Mucosa of rectum (tissue), 2 donors: Measurements from ENCODE around the gene TMIGD3.

Experiments used
- H3K27ac ChIP-seq, 2 donors: one replicate each; pipeline ENCODE4 v1.7.0; 2013; ENCODE audit warnings: inconsistent platforms in 2 of 2, low read depth in 2 of 2, low read length in 2 of 2
- H3K27me3 ChIP-seq, 2 donors: one replicate each; pipeline ENCODE4 v1.7.0; 2013; ENCODE audit warnings: low read length in 2 of 2; ENCODE audit not compliant: control insufficient read depth in 2 of 2, insufficient read depth in 2 of 2
- H3K36me3 ChIP-seq, 2 donors: one replicate each; pipeline ENCODE4 v1.7.0; 2013; ENCODE audit warnings: low read length in 2 of 2; ENCODE audit not compliant: control insufficient read depth in 2 of 2, insufficient read depth in 2 of 2
- H3K4me1 ChIP-seq, 2 donors: one replicate each; pipeline ENCODE4 v1.7.0; 2013; ENCODE audit warnings: low read length in 2 of 2, mild to moderate bottlenecking in 1 of 2; ENCODE audit not compliant: control insufficient read depth in 2 of 2, insufficient read depth in 2 of 2
- H3K4me3 ChIP-seq, 2 donors: one replicate each; pipeline ENCODE4 v1.7.0; 2013; ENCODE audit warnings: low read length in 2 of 2
- H3K9ac ChIP-seq, 2 donors: one replicate each; pipeline ENCODE4 v1.7.0; 2013; ENCODE audit warnings: low read length in 2 of 2, low read depth in 1 of 2, mild to moderate bottlenecking in 1 of 2
- H3K9me3 ChIP-seq, 2 donors: one replicate each; pipeline ENCODE4 v1.7.0; 2013; ENCODE audit warnings: low read length in 2 of 2; ENCODE audit not compliant: control insufficient read depth in 2 of 2
- donor health status: healthy.
- donor health status: Normal muscosa, but diverticular disease.

The TMIGD3 gene

DNA sequence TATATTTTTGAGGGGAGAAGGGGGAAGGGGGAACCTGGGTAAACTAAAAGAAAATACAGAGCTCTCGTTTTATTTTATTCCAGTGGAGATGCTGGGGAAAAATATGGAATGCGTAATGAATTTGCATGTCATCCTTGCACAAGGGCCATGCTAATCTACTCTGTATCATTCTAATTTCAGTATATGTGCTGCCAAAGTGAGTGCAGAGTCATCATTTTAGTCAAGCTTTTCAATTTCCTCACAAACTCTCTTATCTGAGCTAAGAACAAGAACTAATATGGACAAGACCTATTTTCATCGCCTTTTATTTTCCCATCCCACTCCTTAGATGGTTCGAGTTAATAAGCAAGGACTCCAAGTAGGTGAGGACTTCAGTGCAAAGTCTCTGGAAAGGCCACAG, 13.2 kb downstream of the TMIGD3 start:
- H3K27ac ChIP-seq, result peak overlapping the region; percentile 24 to 48
- H3K9ac ChIP-seq, result no peak overlapping the region
- no peak overlapping the region for H3K4me3 ChIP-seq

DNA sequence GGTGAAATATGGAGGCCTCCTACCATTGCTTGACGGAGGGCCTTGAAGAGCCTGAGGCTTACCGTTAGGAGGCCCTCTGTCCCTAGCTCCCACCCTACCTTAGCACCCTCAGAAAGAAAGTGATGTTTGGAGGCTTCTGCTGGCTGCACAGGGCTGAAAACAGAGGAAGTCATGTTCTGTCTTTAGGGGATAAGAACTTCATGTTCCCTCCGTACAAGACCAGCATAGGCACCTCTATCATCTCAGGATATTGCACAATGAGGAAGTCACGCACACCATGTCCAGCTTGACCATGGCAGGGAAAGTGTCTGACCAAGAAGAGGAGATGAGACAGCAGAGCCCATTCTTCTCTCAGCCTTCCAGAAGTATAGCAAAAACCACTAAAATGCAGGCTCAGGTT, 13.8 kb downstream of the TMIGD3 start:
- H3K27ac ChIP-seq, result peak overlapping the region; percentile 48 to 51
- no peaks in the 10 kb centered on the region for H3K4me1 ChIP-seq
- H3K9ac ChIP-seq, result no peak overlapping the region
- H3K27me3 ChIP-seq, result no peaks in the 10 kb centered on the region
- no peaks in the 10 kb centered on the region for H3K36me3 ChIP-seq
- no peaks in the 10 kb centered on the region for H3K9me3 ChIP-seq
- H3K4me3 ChIP-seq, result no peak overlapping the region

More for the DNA sequence above, 13.2 kb downstream of the TMIGD3 start:
- Histone ChIP-seq H3K4me1 (no peaks in the 10 kb centered on the region), H3K9me3 (no peaks in the 10 kb centered on the region), H3K27me3 (no peaks in the 10 kb centered on the region), H3K36me3 (no peaks in the 10 kb centered on the region)

DNA sequence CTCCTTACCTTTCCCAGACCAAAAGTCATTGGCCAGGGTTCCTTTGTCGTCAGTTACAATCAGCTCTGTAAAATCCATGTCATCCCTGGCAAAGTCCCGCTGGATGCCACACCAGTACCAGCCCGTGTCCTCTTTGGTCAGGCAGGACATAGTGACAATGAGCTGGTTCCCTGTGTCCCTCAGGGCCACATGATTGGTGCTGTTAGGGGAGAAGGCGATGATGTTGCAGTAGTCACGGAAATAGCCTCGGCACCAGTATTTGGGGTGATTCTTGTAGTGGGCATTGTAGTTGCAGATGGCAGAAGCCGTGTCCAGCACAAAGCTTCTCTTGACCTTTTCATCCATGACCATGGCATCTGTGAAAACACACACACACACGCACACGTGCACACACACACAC, 14.8 kb downstream of the TMIGD3 start:
- Histone ChIP-seq H3K9ac (no peak overlapping the region), H3K36me3 (no peaks in the 10 kb centered on the region), H3K4me1 (no peaks in the 10 kb centered on the region), H3K27me3 (no peaks in the 10 kb centered on the region), H3K27ac (peak overlapping the region in 1 of 2 donors; percentile 24), H3K4me3 (no peak overlapping the region), H3K9me3 (no peaks in the 10 kb centered on the region)

DNA sequence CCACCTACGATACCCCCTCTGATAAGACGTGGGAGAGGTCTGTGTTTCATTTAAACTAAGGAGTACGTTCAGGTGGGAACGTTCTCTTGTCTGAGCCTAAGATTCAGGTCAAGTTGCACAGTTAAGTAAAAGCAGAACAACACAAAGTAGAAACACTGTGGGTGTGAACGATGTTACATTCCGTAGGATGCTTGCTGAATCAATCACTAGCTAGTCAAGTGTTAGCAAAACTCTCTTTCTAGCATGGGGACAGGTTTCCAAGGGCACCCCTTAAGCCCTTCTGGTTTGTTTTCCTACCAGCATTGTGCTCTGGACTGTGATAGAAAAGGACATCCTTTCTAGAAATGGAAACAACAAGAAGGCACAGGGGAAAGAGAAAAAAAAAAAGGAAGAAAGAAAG, 16.3 kb downstream of the TMIGD3 start:
- Histone ChIP-seq H3K4me1 (no peaks in the 10 kb centered on the region), H3K9ac (no peak overlapping the region), H3K4me3 (no peak overlapping the region), H3K9me3 (no peaks in the 10 kb centered on the region), H3K27ac (no peak overlapping the region), H3K27me3 (no peaks in the 10 kb centered on the region), H3K36me3 (no peaks in the 10 kb centered on the region)

DNA sequence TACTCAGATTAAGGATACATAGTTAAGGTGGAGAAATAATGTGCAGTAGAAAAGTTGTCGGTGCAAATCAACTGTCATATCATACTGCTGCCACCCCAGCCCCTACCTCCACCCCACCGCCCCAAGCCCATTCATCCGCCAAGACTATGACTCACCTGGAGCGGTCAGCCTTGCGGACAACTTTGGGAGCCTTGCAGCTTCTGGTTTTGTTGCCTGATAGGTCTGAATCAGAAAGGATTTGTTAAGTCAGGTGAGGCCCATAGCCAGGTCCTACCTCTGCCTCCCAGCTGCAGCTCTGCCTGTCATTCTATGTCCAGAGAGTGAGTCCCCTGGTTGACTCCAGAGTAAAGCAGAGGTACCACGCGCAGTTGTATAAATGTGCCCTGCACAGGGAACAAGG, 17.0 kb downstream of the TMIGD3 start:
- Histone ChIP-seq H3K9me3 (no peaks in the 10 kb centered on the region), H3K36me3 (no peaks in the 10 kb centered on the region), H3K9ac (no peak overlapping the region), H3K4me1 (no peaks in the 10 kb centered on the region), H3K27ac (no peak overlapping the region), H3K4me3 (no peak overlapping the region), H3K27me3 (no peaks in the 10 kb centered on the region)

DNA sequence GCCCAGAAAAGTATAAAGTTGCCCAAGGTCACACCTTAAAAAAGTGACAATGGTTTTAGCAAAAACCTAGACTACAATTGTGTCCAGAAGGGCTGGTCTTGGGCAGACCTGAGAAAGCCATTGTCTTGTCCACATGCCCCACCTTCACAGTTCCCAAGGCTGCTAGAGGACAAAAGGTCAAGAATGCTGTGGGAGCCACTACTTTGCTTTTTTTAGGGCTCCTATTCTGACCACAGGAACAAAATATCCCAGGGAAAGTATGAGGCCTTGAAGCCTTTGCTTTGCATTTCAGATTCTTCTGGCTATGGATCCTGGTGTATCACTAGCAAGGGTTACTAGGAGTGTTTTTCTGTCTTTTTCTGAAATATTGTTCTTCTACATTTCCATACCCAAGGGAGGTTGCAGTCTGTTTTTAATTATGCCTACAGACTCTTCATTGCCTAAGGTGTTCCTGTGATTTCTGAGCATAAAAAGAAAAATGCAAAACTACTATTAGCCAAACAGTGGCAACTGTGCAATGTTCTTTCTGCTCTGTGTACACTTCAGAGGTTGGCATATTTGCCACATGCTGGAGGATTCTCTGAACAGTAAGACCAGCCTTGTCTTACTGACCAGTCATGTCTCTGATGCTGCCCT, 18.9 kb downstream of the TMIGD3 start:
- H3K36me3 ChIP-seq, result no peaks in the 10 kb centered on the region
- H3K27ac ChIP-seq, result no peak overlapping the region
- H3K27me3 ChIP-seq, result no peaks in the 10 kb centered on the region
- no peaks in the 10 kb centered on the region for H3K4me1 ChIP-seq
- H3K9me3 ChIP-seq, result no peaks in the 10 kb centered on the region
- no peak overlapping the region for H3K9ac ChIP-seq
- no peak overlapping the region for H3K4me3 ChIP-seq

DNA sequence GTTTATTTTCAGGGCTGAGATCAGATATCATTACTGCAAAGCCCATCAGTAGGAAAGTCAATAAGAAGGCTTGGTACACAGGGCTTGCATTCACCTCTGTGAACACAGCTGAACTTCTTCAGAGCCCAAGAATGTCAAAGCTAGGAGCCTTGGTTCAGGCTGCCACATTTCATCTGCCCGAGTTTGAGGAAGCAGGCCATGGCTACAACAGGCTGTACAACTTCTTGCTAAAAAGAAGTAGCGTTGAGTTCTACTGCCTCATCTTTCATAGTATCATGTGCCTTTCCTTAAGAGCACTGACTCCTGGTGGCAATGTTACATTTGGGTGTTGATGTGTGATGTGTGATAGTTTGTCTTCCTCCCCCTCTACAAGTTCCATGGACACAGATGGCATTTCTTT, 19.6 kb downstream of the TMIGD3 start:
- Histone ChIP-seq H3K27me3 (no peaks in the 10 kb centered on the region), H3K4me3 (no peak overlapping the region), H3K4me1 (no peaks in the 10 kb centered on the region), H3K36me3 (no peaks in the 10 kb centered on the region), H3K27ac (no peak overlapping the region), H3K9me3 (no peaks in the 10 kb centered on the region), H3K9ac (no peak overlapping the region)

DNA sequence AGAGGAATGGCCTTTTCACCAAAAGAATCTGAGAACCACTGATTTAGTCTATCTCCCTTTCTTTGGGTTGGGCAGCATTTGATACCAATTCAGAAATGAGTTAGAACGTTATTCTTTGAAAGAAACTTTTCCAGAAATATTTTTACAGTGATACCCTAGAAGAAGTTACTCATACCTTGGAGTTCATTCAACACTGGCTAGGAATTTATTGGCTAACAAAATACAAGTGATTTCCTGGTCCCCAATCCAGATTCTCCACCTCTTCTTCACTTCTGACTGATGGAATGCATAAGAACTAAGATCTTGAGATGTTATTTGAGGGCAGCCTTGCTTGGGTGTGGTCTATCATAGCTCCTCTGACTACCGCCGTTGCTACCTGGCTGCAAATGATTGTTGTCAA, 20.3 kb downstream of the TMIGD3 start:
- no peaks in the 10 kb centered on the region for H3K4me1 ChIP-seq
- no peaks in the 10 kb centered on the region for H3K36me3 ChIP-seq
- H3K9ac ChIP-seq, result no peak overlapping the region
- H3K4me3 ChIP-seq, result no peak overlapping the region
- H3K9me3 ChIP-seq, result no peaks in the 10 kb centered on the region
- no peak overlapping the region for H3K27ac ChIP-seq
- H3K27me3 ChIP-seq, result no peaks in the 10 kb centered on the region

DNA sequence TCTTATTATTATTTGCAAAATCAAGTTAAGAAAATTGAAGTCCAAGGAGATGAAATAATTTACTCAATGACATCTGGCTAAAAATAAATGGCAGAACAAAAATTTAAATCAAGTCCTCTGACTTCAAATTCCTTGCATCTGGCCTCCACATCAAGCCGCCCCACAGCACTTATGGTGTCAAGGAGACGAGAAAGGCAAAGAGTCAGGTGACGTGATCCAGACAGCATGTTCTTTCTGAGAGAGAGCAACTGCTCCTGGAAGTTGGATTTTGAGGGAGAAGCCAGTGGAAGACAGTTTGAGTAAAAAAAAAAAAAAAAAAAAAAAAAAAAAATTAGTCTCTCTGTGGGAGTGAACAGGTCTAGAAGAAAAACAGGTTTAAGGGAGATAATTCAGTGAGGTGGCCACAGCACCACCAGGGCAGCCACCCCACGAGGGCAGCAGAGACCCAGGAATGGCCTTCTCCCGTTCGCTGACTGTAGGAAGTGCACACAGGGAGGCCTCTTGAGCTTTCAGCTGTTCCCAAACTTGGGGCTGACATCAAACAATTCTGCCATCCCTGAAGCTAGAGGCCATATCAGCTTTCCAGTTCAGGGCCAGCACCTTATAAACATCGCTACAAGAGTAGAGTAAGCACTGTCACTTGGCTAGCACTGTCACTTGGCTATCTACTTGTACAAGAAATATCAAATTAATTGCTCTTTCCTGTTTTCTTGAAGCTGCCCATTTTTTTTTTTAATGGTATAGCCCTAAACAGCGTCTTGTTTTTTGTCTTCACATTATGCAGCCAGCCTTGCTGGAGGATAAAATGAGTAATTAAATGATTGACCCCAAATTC, 21.8 kb downstream of the TMIGD3 start:
- Histone ChIP-seq H3K9me3 (no peaks in the 10 kb centered on the region), H3K9ac (no peak overlapping the region), H3K36me3 (no peaks in the 10 kb centered on the region), H3K27me3 (no peaks in the 10 kb centered on the region), H3K27ac (no peak overlapping the region), H3K4me3 (no peak overlapping the region), H3K4me1 (no peaks in the 10 kb centered on the region)

DNA sequence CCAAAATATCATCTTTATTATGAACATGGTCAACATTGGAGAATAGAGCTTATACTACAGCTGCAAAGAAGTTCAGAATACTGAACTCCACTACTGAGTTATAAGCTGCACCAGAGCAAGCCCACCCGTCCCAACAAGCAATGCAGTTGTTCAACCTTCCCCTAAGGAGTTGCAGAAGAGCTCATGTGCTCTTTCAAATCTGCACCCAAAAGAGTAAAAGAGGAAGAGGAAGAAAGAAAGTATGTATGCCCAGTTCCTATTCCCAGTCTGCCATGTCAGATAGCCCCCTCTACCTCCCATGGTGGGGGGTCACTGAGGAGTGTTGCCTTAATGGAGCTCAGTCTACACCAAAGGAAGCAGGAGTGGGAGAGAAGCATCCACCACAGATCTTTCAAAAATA, 22.8 kb downstream of the TMIGD3 start:
- Histone ChIP-seq H3K27ac (no peak overlapping the region), H3K9ac (no peak overlapping the region), H3K4me1 (no peaks in the 10 kb centered on the region)

More for the DNA sequence above, 22.8 kb downstream of the TMIGD3 start:
- Histone ChIP-seq H3K36me3 (no peaks in the 10 kb centered on the region), H3K27me3 (no peaks in the 10 kb centered on the region), H3K9me3 (no peaks in the 10 kb centered on the region), H3K4me3 (no peak overlapping the region)
